HG02981 (cell line): ENCODE results near the gene MILR1.
"Not testable (repeated sequence)": the region's sequence is repeated elsewhere in the genome, so short reads cannot be mapped to it uniquely, and the experiment has no call there.

Source experiments
- ATAC-seq: cut with Tn5 transposase; IDR thresholded peaks from one replicate; pipeline ENCODE4 v1.9.1; 2021; ENCODE audit warnings: mild to moderate bottlenecking, moderate library complexity; ENCODE audit not compliant: unreplicated experiment

The MILR1 gene

DNA sequence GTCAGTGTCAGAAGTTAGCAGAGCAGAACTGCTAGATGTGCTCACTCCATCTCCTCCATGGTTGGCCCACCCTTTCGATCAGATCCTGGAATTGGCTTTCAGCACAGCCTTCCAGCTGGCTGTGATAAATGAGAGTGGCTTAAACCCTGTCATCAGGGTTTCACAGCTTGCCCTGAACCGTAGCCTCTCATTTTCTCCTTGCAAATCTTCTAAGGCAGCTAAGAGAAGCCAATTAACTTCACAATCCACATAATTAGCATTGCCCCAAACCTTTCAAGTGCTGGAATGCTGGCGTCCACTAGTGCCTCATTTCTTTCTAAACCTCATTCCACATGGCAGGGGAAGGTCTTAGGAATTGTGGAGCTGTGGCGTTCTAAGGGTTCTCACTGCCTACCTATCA is 21.7 kb downstream of the MILR1 start:
- no peak for ATAC-seq

DNA sequence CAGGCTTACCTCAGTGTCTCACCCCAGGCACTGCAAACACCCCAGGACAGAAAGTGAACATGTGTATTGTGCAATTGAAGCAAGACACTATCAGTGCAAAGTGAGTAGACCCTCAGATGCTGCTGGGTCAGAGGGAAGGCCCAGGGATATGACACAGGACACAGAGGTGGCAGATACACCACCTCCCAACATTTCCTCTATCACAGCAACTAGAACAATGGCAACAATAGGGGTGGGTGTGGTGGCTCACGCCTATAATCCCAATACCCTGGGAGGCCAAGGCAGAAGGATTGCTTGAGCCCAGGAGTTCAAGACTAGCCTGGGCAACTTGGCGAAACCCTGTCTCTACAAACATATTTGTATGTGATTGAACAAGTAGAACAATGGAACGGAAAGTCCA is 22.5 kb downstream of the MILR1 start:
- ATAC-seq = no peak

DNA sequence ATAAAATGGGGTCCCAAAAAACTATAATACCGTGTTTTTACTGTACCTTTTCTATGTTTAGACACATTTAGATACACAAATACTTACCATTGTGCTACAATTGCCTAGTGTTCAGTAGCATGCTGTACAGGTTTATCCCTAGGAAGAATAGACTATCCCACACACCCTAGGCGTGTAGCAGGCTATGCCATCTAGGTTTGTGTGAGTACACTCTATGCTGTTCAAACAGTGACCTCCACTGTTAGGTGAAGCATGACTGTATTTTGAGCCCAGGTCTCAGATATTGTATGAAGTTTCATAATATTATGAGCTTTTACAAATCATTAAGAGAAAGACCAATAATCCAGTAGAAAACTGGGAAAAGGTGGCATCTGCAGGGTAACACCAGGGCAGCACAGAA is 23.6 kb downstream of the MILR1 start:
- no peak for ATAC-seq

DNA sequence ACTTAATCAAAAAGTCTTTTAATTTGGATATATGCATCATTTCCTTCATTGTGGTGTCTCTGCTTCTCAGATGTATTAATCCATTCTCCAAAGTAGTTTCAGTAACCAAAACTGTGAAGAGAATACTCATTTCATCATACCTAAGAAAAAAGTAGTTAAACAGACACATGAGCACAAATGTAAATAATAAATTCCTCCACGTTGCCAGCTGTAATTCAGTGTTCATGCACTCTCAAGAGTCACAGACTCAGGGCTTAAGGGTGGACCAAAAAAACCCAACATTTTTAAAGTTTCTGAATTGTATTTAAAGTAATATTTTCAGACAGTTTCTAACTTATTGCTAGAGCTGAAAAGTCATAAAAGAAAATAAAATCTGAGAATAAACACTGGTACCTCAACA is 28.9 kb downstream of the MILR1 start:
- no peak for ATAC-seq

DNA sequence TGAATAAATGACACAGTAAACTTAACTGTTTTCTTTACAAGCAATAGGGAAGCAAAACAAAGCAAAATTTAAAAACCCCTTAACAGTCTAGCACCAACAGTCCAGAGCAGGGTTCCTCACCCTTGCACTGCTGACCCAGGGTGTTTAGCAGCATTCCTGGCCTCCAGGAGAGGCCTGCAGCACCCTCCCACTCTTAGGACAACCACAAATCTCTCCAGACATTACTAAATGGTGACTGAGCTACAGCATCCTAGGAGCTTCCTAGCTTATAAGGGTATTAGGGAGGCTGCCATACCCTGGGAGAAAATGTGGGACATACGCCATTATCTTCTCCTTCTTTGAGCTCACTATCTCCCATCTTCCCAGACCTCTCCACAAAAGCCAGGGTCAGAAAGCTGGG is 32.0 kb downstream of the MILR1 start:
- no peak for ATAC-seq

DNA sequence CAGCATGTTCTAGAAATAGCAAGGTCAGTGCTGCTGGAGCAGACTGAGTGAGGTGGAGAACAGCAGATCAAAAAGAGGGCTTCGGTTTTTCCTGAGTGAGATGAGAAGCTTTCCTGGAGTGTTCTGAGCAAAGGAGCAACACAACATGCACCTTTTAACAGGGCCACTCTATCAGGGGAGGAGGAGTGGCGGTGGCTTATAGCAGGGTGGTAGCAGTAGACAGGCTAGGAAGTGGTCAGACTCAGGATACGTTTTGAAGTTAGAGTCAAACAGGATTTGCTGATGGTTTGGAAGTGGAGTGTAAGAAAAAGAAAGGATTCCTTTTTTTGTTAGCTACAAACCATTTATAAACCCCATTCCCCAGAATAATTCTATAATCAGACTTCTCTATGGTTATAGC is 35.5 kb downstream of the MILR1 start:
- ATAC-seq = no peak

DNA sequence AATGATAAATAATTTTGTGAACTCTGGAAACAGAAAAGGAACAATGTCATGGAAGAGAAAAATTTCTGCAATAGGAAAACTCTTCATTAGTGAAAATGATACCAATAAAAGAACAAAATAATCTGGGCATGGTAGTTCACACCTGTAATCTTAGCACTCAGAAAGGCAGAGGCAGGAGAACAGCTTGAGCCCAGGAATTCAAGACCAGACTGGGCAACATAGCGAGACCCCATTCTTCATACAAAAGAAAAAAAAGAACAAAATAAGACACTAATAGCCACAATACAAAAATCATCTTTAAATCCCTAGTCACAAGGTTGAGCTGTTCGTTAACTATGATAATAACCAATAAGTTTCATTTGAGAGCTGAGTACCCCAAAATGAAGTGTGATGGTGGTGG is 39.4 kb downstream of the MILR1 start:
- ATAC-seq = no peak

DNA sequence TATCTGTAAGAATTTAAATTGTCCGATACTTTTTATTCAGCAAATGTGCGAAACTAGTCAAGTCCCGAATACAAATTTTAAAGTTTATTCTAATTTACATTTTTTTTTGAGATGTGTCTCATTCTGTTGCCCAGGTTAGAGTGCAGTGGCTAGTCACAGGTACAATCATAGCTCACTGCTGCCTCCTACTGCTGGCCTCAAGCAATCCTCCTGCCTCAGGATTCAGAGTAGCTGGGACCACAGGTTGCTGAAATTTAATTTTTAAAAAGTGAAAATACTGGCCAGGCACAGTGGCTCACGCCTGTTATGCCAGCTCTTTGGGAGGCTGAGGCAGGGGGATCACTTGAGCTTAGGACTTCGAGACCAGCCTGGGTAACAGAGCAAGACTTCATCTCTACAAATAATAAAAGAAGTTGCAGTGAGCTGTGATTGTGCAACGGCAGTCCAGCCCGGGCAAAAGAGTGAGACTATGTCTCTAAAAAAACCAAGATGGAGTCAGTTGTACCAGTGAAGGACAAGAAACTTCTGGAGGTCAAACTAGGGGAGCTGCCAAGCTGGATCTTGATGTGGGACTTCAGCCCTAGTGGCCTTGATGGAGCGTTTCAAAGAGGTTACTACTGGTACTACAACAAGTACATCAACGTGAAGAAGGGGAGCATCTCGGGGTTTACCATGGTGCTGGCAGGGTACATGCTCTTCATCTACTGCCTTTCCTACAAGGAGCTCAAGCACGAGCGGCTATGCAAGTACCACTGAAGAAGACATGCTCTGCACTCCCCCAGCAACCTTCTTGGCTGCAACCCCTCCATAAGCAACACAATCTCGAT is 42.3 kb downstream of the MILR1 start:
- no peak for ATAC-seq

DNA sequence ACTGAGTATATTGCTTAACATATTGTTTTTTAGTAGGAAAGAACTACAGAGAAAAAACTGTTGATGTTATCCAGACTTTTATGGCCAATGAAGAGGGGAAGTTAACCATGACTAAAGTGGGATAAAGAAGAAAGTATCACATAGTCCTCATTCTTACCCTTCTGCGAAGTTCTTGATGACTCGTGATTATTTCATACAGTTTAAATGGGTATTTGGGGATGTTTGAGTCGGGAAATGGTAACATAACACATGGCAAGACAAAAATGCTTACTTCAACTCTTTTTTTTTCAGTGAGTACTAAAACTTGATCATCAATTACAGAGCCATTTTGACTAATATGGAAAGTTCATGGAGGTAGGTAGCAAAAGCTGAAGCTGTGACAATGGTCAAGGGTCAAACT is 43.1 kb downstream of the MILR1 start:
- no peak for ATAC-seq

DNA sequence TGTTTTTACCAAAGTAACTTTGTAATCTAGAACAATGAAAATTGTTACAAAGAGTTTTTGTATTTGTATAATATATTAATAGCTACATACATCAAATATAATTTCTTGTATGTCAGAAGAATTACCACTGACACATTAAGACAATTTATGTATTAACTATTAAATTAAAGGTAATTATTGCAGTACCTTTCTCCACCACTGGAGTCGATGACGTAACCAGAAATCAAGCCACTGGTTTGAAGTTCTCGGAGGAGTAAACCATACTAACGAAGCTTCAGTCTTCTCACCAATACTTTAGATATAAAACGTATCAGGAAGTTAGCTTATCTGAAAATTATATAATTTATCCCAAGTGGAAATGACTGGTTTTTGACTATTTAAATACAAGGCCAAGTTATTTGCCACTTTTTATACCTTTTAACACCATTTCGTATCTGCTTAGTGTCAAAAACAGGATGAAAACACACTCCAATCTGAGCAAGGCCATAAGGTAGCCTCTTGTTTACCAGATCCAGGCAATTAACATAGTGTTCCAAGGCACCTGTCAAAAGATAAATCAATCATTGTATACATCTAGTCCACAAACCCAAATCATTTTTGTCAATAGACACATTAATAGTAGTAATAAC is 43.7 kb downstream of the MILR1 start:
- ATAC-seq = no peak

DNA sequence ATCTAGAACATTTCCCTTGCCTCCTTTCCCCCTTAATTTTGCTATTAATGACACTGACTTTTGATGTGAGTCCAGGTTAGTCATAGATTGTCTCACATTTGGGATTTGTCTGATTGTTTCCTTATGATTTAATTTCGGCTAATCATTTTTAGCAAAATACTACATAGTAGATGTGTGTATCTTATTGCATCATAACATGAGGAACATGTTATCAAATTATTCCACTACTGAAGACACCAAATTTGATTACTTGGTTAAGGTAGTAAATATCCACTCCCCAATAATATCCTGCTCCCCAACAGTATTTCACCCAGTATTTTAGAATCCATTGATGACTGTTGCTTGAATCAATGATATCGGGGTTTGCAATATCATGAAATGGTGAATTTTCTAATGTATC is 45.2 kb downstream of the MILR1 start:
- no peak for ATAC-seq

DNA sequence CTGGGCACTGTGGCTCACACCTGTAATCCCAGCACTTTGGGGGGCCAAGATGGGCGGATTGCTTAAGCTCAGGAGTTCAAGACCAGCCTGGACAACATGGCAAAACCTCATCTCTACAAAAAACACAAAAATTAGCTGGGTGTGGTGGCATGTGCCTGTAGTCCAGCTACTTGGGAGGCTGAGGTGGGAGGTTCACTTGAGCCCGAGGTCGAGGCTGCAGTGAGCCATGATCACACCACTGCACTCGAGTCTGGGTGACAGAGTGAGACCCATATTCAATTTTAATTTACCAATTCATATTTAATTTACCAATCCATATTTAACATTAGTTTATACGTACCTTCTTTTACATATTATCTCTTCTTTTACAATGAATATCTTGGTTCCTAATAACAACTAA is 46.4 kb downstream of the MILR1 start:
- not testable (repeated sequence) for ATAC-seq

DNA sequence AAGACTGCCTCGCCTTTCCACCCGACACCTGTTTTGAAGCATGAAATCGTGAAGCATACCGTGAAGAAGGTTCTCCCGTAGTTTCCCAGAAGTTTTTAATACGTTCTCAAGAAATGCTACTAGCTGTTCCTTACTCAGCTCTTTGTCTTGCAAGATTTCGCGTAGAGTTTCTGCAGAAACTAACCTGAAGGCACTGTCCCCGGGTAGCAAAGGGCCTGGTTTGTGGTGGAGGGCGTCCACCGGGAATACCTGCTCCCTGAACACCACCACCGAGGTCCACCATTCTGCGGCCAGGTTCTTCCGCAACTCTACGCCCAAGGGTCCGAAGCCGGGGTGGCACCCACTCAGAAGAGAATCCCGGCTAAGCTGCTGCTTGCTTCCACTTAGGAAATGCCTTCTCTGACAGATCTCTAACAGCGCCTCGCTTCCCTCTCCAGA is 47.5 kb downstream of the MILR1 start:
- ATAC-seq = no peak

DNA sequence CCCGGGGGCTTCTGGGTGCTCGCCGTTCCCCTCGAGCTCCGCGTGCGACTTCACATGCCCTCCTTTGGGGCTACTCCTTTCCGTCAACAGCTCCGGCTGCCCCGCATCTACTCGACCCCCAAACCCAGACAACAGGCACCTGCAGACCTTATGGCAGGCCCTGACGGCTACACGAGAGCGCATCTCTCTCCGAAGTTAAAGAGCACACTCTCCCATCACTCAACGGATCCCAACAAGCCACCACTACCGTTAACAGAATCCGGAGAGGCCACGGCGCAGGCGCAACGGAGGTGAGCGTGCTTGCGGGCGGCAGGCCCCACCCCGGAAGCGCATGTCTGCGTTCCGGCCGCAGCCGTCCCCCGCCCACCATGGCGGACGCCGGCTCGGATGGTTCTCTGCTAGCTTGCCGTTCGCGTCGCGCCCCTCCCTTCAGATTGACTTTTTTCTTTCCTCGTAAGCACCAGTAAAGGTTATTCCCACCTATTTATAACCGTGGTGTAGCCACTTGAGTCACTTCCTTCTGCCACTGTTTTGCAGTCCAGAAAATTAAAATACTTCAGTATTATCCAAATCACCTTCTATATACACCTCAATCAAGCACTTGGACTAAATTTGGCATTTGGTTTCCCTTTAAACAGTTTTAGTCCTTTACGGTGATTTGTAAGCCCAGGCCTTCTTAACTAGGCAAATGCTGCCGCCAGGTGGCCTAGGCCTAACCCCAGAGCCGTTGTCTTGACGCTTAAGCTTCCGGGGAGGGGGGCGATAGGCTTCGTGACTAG is 48.1 kb downstream of the MILR1 start, which contains the start of gene POLG2:
TSS of gene POLG2 (minus strand) at position 269 of the 779 bp plus-strand sequence. CDS start at position 183, 86 bp downstream.
- peak; percentile 77 for ATAC-seq

DNA sequence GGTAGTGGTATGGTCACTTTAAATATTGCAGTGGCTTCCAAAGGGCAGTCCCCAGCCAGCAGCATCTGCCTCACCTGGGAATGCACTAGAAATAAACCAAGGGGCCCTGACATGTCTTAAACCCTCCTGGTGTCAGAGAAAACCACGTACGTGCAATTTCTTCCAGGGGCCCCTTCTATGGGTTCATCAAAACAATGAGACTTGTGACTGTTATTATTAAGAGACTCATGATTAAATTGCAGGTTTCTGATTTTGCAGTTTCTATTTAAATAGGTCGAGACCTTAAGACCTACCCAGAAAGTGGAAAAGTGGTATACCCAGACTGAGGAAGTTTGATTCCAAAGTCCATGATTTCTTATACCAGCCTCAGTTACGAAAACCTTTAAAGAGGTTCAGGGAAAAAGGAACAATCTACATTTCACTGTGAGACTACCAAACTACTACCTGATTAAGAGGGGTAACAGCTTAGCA is 48.7 kb downstream of the MILR1 start:
- ATAC-seq = no peak

DNA sequence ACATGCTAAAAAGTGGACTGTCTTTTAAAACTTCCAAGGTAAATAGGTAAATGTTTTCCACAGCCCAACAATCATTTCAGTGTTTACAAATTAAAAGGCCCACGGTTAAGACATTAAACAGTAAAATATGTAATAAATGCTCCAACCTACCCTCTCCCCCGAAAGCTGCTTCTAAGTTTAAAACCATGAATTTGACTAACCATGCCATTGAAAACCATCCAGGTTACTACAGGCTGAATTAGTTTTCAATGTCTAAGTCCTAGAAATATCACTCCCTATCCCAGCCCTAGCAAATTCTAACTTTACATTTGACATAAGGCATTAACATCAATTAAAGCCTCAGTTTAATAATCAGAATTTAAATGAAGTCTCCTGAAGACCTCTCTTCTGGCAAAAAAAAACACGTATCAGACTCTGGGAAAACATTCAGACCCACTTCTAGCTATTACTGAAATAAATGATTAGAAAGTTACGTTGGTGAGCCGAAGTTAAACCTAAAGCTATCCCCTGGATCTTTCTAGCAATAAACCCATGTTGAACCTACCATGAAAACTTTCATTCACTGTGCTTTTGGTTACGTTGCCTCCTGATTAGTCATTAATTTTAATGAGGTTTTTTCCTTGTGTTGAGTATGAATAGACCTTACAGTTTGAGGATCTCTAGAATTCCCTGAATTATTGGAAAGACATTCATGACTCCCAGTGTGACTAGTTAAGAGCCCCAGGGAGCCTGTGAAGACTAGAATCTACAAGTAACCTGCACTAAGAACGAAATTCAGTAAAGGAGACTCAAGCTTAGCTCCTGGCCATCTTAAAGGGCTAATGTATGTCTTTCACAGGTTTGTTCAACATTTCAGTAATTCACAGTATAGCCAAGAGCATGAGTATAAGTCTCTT is 49.6 kb downstream of the MILR1 start:
- no peak for ATAC-seq

DNA sequence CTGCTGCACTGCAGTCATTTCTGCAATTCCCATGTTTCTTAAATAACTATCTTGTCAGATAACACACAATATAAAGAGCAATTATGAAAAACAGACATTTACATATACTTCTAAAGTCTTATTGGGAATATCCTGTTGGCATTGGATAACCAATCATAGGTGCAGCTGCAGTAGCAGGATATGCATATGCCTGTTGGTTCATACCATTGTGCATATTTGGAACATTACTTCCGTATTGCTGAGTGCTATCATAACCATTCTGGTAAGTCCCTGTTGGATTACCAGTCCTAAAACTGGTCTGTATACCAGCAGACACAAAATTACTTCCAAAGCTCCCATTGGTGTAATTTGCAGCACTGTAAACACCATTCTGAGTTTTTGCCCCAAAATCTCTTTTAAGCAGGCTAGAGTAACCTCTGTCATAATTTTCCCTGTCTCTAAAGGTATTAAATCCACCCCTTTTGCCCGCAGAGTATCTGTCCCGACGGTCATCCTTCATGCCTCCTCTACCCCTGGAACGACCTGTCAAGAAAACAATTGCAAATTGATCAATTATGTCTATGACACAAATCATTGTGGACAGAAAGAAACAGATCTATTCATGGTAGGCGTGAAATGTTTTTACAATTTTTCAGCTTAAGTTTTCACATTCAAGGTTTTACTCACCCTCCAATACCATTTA is 51.0 kb downstream of the MILR1 start:
- no peak for ATAC-seq

DNA sequence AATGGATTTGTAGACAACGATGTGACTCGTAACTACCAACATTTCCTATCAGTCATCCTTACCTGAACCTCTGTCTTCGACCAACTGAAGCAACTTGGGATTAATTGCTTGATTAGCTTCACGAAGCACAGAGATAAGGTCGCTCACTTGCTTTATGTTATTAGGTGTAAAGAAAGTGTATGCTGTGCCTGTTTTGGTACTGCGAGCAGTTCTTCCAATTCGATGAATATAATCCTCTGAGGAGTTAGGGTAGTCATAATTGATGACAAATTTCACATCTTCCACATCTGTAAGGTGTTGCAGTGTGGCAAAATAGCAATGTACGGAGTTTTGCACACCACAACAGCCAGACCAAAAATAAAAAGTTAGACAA is 51.6 kb downstream of the MILR1 start:
- no peak for ATAC-seq

DNA sequence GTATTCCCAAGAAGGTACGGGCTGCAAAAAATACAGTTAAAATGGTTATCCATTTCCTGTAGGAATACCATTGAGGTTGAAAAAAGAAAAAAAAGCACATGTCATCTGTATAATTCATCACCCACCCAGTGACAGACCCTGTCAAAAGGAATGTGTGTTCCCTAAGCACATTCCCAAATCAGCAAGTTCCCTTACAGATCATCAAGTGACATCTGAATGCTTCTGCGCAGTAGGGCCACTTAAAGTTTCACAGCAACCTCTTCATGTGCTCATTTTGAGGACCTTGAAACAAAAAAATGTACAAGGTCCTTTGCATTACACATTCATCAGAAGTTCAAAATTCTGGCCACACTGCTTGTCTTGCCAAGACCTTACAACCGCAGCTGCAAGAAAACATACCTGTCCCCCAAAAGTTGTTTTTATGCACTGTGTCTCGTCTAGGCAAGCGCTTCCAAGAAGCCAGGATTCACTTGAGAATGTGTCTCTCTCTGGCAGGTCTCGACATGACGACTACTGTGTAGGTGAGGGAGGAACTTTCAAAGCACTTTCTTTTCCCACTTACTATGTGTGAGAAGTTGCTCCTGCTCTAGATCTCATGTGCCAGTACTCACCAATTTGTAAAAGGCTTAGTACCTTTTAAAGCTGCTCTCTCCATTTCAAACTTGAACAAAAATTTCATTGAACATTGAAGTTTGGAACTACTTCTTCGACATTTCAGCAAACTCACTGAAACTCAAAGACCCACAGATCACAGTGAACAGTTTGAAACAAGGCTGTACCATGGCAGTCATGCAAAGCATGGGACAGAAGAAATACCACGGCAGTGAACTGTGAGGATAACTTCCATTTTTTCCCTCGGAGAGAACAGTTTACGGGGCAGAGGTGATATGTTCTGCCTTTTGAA is 52.2 kb downstream of the MILR1 start:
- no peak for ATAC-seq
